Measurements from ENCODE around the gene SFXN3. TPM values are rescaled to one million over a fixed set of nuclear protein-coding genes. Genes with fewer than 3 reads are reported as not detected.

Gene SFXN3
- total and polyA plus RNA-seq, 2 of the 8 experiments (the other 6 are each of a cell fraction or from before 2014, with no cell fraction given) = 2.6 to 2.8 TPM

DNA sequence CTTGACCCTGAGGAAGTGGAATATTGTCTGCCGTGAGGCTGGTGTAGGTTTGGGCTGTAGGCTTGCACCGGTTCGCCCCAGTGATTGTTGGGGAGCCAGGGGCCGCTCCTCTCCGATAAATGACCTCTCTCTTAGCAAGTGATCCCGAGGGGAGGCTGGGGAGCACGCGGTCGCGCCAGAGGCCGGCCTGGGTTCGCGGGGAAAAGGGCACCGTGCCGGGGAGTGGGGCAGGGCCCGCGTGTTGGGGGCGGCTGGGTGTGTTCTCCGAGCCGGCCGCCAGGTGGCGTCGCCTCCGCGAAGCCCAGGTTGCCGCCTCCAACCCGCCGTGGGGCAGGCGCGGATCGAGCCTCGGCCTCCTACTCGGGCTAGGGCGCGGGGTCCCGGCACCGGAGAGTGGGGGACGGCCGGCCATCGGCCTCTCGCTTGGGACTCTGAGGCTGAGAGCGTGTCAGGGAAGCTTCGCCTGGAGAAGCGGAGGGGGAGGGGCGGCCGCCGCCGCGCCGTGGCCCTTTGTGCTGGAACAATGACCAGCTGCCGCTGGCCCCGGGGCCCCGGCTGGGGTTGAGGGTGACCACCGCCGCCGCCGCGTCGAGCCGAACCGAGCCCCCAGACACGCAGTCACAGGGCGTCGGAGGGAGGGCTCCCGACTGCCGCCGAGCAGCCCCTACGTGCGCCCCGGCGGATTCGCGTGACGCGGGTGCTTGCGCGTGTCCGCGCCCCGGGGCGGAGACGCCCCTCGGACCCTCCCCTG lies 31.9 kb upstream of the SFXN3 start:
- CTCF ChIA-PET (ENCODE audit: partially characterized antibody) = interaction anchor here (0.8 to 26.8 kb wide), 8 partner anchors 8 to 166 kb away, joined by 3 to 464 read pairs (median 5); partner anchors contain the start of genes PDZD7 and SFXN3
- peak overlapping the region; percentile 98; the same call in 1 of the 2 replicates for H2BK15ac ChIP-seq (ENCODE audit: low read length)
- H3K23me2 ChIP-seq (ENCODE audit: low read depth, low read length) = peaks cover 17% of the 10 kb centered on the region
- peaks cover 2 to 23% (median 13%) of the 10 kb centered on the region in 4 experiments; a peak in 5 of 8 replicates for H3K36me3 ChIP-seq (ENCODE audit: control insufficient read depth in 2 of 4, insufficient read depth in 4 of 4, low read length in 3 of 4)
- peak overlapping the region; percentile 97 for H4K91ac ChIP-seq (replicated peaks; ENCODE audit: insufficient read length, low read length)
- peaks cover 4 to 24% (median 14%) of the 10 kb centered on the region in 4 experiments for H3K4me1 ChIP-seq (replicated peaks in 1 of 4; ENCODE audit: control insufficient read depth in 3 of 4, insufficient read depth in 4 of 4, low read length in 3 of 4)
- H2AFZ ChIP-seq (ENCODE audit: low read length) = no peak overlapping the region
- peak overlapping the region; percentile 7 for H2BK120ac ChIP-seq (replicated peaks; ENCODE audit: low read depth, low read length)
- H3K9me3 ChIP-seq (ENCODE audit: insufficient read depth in 2 of 2, low read depth in 1 of 2, low read length in 1 of 2) = no peaks in the 10 kb centered on the region
- peaks cover 6% of the 10 kb centered on the region for H3K79me1 ChIP-seq (ENCODE audit: low read depth, low read length)
- peak overlapping the region; percentile 46 for H4K5ac ChIP-seq (ENCODE audit: insufficient read length, low read depth, low read length)
- peaks cover 0 to 33% of the 10 kb centered on the region in 2 experiments; a peak in 2 of 4 replicates for H3K79me2 ChIP-seq (ENCODE audit: control insufficient read depth in 1 of 2, insufficient read depth in 2 of 2, low read length in 2 of 2)
- no peaks in the 10 kb centered on the region for H3K27me3 ChIP-seq (replicated peaks in 1 of 4; ENCODE audit: control insufficient read depth in 3 of 4, extremely low read depth in 1 of 4, insufficient read depth in 3 of 4, low read length in 3 of 4)
- H2BK20ac ChIP-seq (ENCODE audit: low read length) = peak overlapping the region; percentile 80; the same call in 1 of the 2 replicates
- peak overlapping the region; percentile 71 for H3K56ac ChIP-seq (replicated peaks; ENCODE audit: insufficient read length, low read depth, low read length)
- WGBS, 2 experiments (ENCODE audit: extremely low coverage in 1 of 2, insufficient coverage in 1 of 2, insufficient read length in 1 of 2, insufficient replicate concordance in 2 of 2, low coverage in 1 of 2, low lambda C conversion rate in 2 of 2, missing lambda C conversion rate in 1 of 2) = 3% methylated on average over 33 of the region's 83 CpGs; no CpG with 5 or more reads in 1 of the 2 experiments
- H3K9ac ChIP-seq (replicated peaks in 1 of 4; ENCODE audit: extremely low read depth in 1 of 4, low read depth in 3 of 4, low read length in 3 of 4) = peak overlapping the region; percentile 13 to 94 (median 84)
- H3K14ac ChIP-seq (ENCODE audit: insufficient read length) = no peak overlapping the region
- peak overlapping the region; percentile 76 for H2AK5ac ChIP-seq (ENCODE audit: low read depth, low read length)
- POLR2A ChIA-PET (ENCODE audit: partially characterized antibody) = interaction anchor here (0.7 to 12.6 kb wide), 8 partner anchors 10 to 44 kb away, joined by 3 to 143 read pairs (median 5); partner anchors contain the start of genes MRPL43, PDZD7, SFXN3 and TWNK
- DNase-seq (ENCODE audit: low read depth in 1 of 2, low spot score in 2 of 2) (peak in 1 of 2 experiments; percentile 87), FAIRE-seq (no peak)
- H2BK12ac ChIP-seq (ENCODE audit: low read depth, low read length) = peak overlapping the region; percentile 98
- H3K4me3 ChIP-seq (ENCODE audit: extremely low read depth in 1 of 4, insufficient read depth in 2 of 4, low read depth in 3 of 4, low read length in 4 of 4) = peak overlapping the region; percentile 75 to 90 (median 76)
- peak overlapping the region; percentile 80; the same call in 1 of the 2 replicates for H3K27ac ChIP-seq (ENCODE audit: low read depth, low read length)
- H2BK5ac ChIP-seq (ENCODE audit: low read depth, low read length) = peak overlapping the region; percentile 98
- peak overlapping the region; percentile 93 to 99 for H3K4me2 ChIP-seq (ENCODE audit: insufficient read depth in 1 of 2, low read depth in 2 of 2, low read length in 2 of 2)
- H3K23ac ChIP-seq (ENCODE audit: insufficient read length) = no peak overlapping the region
- peak overlapping the region; percentile 82 for H4K8ac ChIP-seq (ENCODE audit: extremely low read depth, insufficient read depth, low read length)
- peak overlapping the region; percentile 99 for H3K4ac ChIP-seq (replicated peaks; ENCODE audit: insufficient read length, low read depth, low read length)
- peak overlapping the region; percentile 87 for H3K18ac ChIP-seq (ENCODE audit: extremely low read depth, low read length)
- H4K20me1 ChIP-seq (replicated peaks in 1 of 2; ENCODE audit: control insufficient read depth in 1 of 2, insufficient read depth in 2 of 2, low read length in 2 of 2) = peaks cover 0 to 13% of the 10 kb centered on the region in 2 experiments
- TF ChIP-seq CTCF (IDR thresholded peaks at IDR 0.05; ENCODE audit: control extremely low read depth in 1 of 3, insufficient read depth in 1 of 3, low read depth in 1 of 3, low read length in 3 of 3) (peak in 2 of 3 experiments; percentile 69 to 87; a peak in 3 of 4 replicates), GABPA (IDR thresholded peaks at IDR 0.05; ENCODE audit: borderline replicate concordance, insufficient read depth, low read length) (no peak), ZNF274 (IDR thresholded peaks at IDR 0.05; ENCODE audit: borderline replicate concordance, extremely low read depth, low read length) (no peak), EP300 (IDR thresholded peaks at IDR 0.05; ENCODE audit: borderline replicate concordance in 1 of 2, low read depth in 2 of 2, low read length in 2 of 2) (0 out of 3 replicates have a peak, but pooled peaks of 1 of the 2 experiments have one; percentile 32), NRF1 (IDR thresholded peaks at IDR 0.05; ENCODE audit: low read depth, low read length) (no peak), PHF8 (conservative IDR thresholded peaks at IDR 0.05; ENCODE audit: low read depth, low read length) (peak; percentile 73), BACH1 (IDR thresholded peaks at IDR 0.05; ENCODE audit: low read length) (peak; percentile 74)

All from H1 (cell line).